HPDE6-E6E7 (cell line): ENCODE results near the gene NAA20.

Experiments
- DNase-seq: peaks from one replicate; pipeline ENCODE4 v3.0.0; 2011; ENCODE audit warnings: missing footprints; ENCODE audit errors: extremely low spot score

NAA20 gene

DNA sequence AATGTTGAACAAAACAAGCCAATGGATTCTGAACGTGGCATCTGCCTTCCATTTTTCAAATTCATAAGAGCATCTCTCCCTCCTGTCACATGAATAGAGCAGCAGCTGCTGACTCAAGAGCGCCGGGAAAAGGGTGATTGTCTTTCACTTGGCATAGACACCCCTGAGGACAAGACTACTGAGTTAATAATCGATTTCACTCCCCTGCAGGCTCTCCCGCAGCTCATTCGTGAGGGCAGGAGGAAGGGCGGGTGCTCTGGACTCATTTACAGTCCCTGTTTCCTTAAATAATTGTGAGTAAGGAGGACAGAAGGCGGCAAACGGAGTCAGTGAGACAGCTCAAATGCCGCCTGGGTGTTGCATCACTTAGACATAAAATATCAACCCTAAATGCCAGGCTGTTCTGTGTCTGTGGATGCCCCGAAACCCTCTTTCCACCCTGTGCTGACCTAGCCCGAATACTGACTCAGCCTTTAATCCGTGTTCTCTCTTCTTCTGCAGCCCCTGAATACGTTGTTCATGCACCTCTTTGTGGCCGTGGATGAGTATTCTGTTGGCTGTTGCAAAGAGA is 56.7 kb downstream of the NAA20 start:
- DNase-seq = no peak

DNA sequence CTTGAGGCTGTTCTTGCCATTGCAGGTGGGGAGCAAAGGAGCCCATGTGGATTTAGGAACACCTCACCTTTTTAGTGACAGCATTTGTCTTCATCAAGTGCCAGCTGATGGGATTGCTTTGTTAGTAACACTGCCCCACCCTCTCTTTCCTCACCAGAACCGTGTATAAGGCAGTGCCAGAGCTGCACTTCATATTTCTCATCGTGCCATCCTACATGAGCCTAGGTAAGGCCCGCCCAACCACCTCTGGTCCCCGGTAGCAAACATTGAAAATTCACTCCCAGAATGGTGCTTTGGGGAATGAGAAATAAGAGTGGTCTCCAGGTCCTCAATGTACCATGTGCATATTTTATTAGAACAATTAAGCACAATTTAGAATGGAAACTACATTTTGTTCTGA is 57.9 kb downstream of the NAA20 start:
- DNase-seq = no peak

GRCh38 chr20:20076297-20077065 is 59.3 kb downstream of the NAA20 start:
- DNase-seq = no peak

DNA sequence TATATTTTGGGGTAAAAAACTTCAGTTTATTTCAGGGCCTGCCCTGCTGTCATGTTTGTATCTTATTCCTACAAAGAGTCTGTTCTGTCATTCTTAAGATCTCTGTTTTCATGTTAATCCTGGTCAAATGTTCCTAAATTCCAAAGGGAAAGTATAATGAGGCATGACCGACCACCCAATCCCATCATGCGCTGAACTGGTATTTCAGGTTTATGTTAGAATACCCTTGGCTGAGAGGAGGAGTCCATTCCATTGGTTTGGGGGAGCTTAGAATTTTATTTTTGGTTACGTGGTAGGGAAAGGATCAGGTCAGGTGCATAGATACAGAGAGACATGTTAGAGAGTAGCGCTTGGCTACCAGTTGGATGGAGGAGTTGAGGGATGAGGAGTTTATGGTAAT is 60.9 kb downstream of the NAA20 start:
- DNase-seq = no peak

- DNase-seq = no peak
These were observed 62.1 kb downstream of the NAA20 start for GRCh38 chr20:20079102-20079784.
